Measurements from ENCODE around the gene CEND1.
A peak's percentile ranks its signal among the peaks of the same experiment; 100 is the strongest.

CEND1 gene

DNA sequence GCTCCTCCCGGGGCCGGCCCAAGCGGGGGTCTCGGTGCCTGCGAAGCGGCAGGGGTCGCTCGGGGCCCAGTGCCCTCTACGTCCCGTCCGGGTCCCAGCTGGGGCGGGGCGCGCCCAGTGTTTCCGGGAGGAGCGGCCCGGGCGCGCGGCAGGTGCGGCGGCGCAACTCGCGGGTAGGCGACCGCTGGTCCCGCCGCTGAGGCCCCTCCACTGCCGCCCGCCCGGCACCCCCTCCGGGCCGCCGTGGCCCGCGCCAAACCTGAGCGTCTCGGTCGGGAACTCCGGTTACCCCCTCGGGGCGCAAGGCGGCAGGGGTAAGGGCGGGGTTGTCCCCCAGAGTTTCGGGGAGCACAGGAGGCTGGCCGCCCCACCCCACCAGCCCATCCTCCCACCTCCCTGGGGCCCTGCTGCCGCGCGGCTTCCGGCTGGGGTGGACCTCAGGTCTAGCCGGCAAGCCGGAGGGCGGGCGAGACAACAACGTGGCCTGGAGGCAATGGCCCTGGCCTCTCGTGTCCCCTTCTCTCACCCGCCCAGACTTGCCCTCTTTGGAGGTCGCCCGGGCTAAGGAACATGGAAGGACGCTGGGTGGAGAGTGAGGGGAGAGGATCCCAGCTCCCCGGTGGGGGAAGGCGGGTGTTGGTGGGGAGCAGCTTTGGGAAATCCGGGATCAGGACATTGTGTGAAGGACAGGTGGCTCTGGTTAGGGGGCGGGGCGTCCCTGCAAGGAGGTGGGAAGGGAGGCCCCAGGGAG is 37.4 kb upstream of the CEND1 start:
- DNase-seq (ENCODE audit: low spot score), result no peak

DNA sequence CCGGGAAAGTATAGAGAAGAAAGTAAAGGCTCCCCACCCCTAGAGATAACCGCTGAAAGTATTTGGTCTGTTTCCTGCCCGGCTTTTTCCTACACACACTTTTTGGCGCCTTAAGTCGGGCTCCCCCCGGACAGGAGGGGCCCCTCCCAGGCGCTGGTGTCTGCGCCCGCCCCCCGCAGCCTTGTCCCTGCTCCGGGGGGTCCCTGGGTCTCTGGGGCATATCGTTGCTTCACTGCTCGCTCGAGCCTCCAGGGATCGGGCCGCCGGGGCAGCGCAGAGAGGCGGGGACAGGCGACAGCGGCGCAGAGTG is 36.9 kb upstream of the CEND1 start:
- DNase-seq (ENCODE audit: low spot score), result no peak

DNA sequence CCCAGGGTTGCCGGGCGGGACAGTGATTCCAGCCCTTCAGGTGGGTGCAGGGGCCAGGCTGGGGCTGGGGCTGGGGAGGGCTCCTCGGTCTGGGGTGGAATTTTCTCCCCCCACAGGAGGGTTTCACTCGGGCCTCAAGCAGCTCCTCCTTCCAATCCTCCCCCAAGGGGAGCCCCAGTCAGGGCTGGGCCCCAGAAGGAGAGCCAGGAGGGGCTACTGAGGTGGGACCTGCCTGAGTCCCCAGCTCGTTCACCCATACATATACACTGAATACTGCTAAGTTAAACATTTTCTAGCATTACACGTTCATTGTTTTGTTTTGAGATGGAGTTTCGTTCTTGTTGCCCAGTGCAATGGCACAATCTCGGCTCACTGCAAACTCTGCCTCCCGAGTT is 36.3 kb upstream of the CEND1 start:
- no peak for DNase-seq (ENCODE audit: low spot score)

DNA sequence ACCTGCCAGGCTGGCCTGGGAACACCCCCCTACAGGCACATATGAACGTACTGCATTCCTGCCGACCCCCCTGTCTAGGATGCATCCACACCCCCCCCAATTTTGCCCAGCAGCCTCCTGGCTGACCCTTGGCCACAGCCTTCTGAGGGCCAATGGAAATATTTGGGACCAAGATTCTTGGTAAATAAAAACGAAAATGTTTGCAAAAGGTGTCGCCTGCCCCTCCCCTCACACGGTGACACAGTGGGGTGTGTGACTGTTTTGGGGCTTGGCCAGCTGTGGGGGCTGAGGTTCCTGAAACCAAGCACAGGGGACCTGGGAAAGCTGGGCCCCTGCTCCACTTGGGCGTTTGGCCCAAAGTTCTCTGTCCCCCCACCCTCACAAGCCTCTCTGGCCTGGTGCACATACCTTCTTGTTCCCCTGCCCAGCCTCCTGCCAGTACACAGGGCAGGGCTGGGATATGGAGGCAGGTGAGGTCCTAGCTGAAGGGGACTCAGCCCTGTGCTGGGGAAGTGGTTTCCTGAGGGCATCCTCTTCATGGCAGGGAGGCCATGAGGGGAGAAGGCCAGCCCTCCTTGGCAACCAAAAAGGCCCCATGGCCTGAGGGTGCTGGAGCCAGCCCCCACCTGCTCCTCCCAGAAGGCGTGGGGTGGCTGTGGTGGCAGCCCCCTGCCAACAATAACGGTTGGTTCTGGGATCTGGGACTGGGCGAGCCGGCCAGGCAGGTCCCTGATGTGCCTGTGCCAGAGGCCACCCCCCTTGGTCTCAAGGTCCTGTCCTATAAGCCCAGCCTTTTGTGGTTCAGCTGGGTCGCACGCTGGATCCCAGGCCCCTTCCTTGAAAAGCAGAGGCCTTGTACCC is 35.7 kb upstream of the CEND1 start:
- no peak for DNase-seq (ENCODE audit: low spot score)

DNA sequence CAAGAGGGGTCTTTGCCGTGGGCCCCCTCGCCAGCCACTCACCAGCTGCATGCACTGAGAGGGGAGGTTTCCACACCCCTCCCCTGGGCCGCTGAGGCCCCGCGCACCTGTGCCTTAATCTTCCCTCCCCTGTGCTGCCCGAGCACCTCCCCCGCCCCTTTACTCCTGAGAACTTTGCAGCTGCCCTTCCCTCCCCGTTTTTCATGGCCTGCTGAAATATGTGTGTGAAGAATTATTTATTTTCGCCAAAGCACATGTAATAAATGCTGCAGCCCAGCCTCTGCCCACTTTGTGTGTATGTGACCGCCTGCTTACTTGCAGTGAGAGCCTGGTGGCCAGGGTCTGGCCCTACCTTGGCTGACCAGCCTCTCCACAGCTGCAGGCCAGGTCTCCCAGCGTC is 35.1 kb upstream of the CEND1 start:
- no peak for DNase-seq (ENCODE audit: low spot score)

DNA sequence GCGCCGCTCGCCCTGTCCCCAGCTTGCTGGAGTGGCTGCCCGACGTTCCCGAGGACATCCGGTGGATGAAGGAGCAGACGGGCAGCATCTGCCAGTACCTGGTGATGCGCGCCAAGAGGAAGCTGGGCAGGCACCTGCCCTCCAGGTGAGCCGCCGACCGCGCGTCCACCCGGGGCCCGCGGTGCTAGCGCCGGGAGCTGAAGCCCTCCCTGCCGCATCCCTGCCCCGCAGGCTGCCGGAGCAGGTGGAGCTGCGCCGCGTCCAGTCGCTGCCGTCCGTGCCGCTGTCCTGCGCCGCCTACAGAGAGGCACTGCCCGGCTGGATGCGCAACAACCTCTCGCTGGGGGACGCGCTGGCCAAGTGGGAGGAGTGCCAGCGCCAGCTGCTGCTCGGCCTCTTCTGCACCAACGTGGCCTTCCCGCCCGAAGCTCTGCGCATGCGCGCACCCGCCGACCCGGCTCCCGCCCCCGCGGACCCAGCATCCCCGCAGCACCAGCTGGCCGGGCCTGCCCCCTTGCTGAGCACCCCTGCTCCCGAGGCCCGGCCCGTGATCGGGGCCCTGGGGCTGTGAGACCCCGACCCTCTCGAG is 34.5 kb upstream of the CEND1 start:
- no peak for DNase-seq (ENCODE audit: low spot score)

DNA sequence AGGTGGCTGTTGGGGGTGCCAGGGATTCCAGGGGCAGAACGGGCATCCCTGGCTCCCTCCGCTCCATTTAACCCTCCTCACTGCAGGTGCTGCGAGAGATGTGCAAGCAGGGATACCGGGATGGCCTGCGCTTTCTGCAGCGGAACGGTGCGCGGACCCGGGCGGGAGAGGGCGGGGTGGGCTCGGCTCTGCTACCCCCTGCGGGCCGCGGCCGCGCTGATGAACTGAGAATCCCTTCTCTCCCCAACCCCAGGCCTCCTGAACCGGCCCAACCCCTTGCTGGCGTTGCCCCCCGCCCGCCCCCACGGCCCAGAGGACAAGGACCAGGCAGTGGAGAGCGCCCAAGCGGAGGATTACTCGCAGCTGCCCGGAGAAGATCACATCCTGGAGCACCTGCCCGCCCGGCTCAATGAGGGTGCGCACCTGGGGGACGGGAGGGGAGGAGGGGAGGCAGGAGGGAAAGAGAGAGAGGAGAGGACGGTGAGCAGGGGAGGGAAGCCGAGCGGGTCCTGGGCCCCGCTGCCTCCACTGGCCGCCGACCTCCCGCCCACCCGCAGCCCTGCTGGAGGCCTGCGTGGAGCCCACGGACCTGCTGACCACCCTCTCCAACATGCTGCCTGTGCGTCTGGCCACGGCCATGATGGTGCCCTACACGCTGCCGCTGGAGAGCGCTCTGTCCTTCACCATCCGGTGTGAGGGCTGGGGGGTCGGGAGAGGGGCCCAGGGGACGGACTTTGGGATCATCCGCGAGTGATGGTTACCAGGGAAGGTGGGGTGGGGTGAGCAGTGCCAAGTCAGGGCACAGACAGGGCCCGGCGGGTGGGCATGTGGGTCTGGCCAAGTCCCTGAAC is 33.8 kb upstream of the CEND1 start:
- no peak for DNase-seq (ENCODE audit: low spot score)

DNA sequence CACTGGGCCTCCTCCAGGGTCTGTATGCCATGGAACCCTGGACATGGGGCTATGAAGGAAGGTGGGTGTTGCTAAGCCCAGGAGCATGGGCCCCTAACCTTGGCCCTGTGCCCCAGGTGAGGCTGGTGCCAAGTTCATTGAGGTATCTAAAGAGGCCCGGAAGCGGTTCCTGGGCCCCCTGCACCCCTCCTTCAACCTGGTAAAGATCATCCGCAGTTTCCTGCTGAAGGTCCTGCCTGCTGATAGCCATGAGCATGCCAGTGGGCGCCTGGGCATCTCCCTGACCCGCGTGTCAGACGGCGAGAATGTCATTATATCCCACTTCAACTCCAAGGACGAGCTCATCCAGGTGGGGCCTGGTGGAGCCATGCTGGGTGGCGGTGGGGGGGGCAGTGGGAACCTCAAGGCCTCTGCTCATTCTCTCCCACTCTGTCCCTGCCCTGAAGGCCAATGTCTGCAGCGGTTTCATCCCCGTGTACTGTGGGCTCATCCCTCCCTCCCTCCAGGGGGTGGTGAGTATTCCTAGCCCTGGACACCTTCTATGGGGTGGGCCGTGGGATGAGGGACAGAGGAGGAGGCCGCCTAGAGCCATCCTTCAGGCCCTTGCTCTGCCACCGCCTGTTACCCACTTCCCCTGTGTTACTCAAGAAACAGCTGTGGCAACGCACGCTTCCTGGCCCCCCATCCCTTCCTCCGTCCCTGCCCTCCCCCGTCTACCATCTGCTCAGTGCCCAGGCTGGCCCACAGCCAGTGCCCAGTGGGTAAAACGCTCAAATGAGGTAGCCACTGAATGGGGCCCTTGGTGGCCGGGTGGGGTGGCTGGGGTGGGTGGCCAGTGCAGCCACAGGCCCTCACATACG is 31.9 kb upstream of the CEND1 start:
- DNase-seq (ENCODE audit: low spot score), result no peak

DNA sequence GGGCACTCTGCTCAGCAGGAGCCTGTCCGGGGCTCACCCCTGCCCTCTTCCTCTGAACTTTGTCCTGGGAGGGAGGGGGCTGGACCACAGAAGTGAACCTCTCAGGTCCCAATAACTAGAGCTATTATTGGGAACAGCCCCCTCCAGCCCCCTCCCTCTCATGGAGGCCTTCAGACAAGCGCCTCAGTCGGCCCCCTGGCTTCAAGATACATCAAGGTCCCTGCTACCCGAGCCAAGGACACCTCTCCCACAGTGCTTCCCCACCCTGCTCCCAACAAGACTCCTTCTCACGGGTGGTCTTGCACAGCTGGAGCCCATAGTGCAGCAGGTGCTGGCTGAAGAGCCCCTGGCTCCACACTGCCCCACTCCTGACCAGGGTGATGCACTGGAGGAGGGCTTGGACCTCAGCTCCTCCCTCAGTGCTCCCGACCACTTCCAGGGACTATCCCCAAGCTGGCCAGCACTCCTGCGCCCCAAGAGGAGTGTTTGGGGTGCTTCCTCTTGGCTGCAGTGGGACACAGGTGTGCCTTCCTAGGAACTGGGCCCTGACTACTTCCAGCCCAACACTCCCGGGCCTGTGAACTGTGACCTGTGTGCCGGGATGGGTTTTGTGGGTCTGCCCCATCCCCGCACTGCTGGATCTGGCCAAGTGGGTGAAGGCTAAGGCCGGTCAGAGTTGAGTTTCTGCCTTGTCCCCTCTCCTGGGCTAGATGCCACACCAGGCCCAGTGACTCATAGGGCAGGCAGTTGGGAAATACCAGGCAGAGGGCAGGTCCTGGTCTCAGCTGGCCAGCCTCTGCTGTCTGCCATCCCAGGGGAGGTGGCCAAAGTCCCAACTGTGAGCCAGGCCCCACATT is 31.0 kb upstream of the CEND1 start:
- DNase-seq (ENCODE audit: low spot score), result peak; percentile 35

DNA sequence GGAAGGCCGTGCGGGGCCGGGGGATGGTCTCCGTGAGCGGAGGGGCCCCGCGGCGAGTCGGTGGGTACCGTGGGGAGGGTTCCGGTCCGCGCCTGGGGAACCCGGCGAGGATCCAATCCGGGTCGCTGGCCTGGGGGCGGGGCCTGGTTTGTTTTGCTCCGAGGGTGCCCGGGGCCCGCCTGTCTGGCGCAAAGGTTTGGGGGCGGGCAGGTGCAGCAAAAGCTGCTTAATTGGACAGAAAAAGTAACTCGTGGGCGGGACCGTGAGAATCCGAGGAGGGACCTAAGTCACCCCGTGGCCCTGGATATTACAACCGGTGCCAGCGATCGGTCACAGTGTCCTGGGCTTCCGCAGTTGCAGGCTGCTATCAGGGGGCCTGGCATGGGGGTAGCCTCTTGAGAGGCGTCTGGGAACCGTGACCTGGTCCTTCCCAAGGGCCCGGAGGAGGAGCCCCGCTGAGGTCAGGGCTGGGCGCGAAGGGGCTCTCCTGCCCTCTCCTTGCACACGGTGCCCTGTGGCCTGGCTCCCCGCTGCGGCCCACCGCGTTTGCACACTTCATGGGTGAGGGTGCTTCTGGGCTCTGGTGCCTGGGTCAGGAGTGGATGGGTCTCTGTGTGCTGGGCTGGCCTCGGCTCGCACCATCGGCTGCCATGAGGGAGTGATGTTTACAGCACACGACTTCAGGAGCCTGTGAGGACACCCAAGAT is 30.2 kb upstream of the CEND1 start:
- DNase-seq (ENCODE audit: low spot score), result peak; percentile 93

DNA sequence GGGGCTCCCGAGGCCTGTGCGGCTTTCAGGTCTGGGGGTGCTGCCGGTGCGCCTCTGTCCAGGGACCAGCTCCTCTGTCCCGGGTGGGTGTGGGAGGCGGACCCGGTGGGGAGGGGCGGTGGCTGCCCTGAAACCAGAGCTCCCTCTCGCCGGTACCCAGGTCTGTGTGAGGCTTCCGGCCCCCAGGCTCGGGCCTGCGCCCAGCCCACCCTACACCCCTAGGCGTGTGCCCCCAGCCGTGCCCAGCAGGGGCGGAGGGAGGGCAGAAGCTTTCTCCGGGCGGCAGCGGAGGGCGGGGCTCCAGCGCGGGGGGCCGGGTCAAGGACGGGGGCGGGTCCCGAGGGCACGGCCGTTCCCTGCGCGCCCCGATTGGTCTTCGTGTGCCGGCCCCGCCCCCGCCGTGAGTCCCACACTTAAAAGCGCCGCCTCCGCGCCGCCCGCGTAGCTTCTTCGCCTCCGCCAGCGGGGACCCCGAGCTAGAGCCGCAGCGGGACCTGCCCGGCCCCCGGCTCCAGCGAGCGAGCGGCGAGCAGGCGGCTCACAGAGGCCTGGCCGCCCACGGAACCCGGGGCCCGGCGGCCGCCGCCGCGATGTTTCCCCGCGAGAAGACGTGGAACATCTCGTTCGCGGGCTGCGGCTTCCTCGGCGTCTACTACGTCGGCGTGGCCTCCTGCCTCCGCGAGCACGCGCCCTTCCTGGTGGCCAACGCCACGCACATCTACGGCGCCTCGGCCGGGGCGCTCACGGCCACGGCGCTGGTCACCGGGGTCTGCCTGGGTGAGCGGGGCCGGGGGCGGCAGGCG is 29.4 kb upstream of the CEND1 start:
- peak; percentile 93 for DNase-seq (ENCODE audit: low spot score)

DNA sequence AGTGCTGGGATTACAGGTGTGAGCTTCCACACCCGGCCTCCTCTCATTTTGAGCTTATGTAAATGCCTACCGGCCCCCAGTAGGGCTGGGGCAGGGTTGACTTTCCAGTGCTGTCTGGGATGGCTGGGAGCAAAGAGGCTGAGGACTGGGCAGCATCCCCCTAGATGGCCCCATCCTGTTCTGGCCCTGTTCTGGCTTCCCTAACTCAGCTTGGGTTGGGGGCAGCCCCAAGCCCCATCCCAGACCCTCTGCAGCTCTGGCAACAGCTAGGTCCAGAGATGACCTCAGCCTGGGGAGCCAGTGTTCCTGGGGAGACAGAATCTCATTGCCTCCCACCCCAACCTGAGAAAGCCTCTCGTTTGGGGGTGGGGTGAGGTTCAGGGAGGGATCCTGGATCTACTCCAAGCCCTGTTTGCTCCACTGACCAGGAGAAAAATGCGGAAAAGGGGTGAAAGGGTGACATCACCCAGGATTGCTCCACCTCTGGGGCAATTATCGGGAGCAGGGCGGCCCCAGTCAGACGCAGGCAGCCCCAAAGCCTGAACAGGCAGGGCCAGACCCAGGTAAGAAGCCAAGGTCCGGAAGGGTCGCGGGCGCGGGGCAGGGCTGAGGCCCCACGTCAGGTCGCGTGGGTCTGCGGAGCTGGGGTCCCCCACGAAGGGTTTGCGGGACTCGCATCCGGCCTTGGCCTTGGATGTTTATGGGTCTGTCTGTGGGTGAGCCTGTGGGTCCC is 28.7 kb upstream of the CEND1 start, which contains the start of gene PNPLA2:
TSS of gene PNPLA2 (plus strand) at position 519 of the 733 bp plus-strand sequence. CDS start 805 bp downstream, outside the sequence.
- DNase-seq (ENCODE audit: low spot score), result no peak

DNA sequence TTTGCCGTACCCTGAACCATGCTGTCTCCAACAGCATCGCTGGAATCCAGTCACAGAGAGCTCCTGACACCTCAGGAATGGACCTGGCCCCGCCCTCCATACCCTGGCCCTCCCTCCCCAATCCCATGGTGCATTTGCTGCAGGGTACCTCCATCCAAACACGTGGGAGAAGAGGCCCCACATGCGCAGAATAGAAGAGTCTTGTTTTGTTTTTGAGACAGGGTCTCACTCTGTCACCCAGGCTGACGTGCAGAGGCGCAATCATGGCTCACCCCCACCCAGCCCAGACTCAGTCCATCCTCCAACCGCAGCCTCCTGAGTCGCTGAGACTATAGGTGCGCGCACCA is 26.5 kb upstream of the CEND1 start:
- no peak for DNase-seq (ENCODE audit: low spot score)

DNA sequence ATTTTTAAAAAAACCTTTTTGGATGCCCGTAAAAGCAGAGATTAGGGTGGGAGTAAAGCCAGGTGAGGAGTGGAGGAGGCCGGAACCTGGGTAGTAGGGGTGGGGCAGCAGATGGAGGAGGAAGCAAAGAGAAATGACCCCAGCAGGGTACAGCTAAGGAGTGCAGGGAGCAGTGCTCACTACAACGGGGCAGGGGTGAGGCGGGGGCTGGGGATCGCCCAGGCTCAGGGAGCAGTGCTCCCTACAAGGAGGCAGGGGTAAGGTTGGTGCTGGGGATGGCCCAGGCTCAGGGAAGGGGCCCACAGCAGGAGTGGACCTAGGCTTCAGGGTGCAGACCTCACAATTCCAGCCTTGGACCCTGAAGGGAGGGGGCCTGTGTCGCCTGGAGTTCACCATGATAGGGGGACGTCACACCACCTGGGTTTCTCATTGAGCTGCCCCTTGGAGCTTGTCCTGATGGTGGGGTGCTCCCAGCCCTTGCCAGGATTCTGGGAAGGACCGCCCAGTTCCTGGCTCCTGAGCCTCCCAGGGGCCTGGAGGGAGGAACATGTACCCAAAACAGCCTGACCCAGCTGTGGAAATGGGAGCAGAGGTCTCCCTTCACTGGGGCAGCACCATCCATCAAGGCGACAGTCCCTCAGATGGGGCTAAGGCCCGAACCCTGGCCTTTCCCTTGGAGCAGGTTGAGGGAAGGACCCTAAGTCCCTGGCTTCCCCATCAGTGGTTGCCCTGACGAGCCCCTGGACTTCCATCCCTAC is 26.0 kb upstream of the CEND1 start:
- DNase-seq (ENCODE audit: low spot score), result no peak

DNA sequence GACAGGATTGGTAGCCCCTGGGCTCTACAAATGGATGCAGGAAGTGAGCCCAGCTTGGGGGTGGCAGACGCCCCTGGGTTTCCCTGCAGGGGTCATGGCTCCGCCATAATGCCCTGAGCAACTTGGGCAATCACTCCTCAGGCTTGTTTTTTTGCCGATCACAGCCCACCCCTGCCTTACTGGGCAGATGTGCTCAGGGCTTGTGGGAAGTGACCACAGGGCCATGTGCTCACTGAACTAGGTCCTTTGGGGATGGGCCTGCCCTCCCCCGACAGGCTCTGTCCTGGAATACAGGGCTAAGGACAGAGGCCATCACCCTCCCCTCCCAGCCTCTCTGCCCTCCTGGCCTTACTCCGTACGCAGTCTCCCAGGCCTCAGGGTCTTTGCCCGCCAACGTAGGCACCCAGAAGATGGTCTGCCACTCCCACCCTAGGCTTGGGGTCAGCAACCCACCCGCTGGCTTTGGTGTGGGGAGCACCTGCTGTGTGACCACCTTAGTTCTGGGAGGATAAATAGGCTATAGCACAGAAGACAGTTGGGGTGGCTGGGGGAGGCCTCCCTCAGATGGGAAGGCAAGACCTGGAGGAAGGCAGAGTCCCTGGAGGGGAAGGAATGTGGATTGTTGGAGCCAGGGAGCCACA is 23.7 kb upstream of the CEND1 start:
- DNase-seq (ENCODE audit: low spot score), result no peak

DNA sequence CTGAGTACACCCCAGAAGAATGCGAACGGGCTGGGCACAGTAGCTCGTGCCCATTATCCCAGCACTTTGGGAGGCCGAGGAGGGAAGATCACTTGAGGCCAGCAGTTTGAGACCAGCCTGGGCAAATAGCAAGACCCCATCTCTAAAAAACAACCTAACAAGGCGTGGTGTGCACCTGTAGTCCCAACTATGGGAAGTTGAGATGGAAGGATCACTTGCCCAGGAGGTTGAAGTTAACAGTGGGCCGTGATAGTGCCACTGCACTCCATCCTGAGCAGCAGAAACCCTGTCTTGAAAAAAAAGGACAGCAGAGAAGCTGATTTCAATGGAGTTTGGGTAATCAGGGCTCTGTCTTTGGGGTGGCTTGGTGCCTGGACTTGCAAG is 23.2 kb upstream of the CEND1 start:
- no peak for DNase-seq (ENCODE audit: low spot score)

DNA sequence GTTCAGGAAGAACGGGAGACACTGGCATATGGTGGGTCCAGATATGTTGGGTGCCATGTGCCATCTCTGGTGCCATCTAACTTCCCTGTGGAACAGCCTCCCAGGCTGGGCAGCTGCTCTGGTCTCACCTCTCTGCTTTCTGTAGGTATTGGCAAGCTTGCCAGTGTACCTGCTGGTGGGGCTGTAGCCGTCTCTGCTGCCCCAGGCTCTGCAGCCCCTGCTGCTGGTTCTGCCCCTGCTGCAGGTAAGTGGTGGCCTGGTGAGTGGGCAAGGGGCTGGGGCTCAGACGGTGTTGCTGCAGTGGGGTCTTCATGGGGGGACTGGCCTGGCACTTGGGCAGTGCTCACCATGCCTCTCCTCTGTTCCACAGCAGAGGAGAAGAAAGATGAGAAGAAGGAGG is 22.5 kb upstream of the CEND1 start:
- DNase-seq (ENCODE audit: low spot score), result no peak

Measured in hematopoietic multipotent progenitor cell treated with erythropoietin and hydrocortisone succinate and interleukin-3 and kit ligand, for 17 days (in vitro differentiated cells).